Measurements from ENCODE around the gene DNAJC11.
"Not testable (repeated sequence)": the region's sequence is repeated elsewhere in the genome, so short reads cannot be mapped to it uniquely, and the experiment has no call there.

The DNAJC11 gene

GRCh38 chr1:6623269-6623965 is 78.2 kb downstream of the DNAJC11 start:
- no peak for DNase-seq (ENCODE audit: low spot score)

- DNase-seq (ENCODE audit: low spot score), result no peak
These were observed 79.0 kb downstream of the DNAJC11 start for GRCh38 chr1:6622396-6623152.

GRCh38 chr1:6621429-6622391 is 79.9 kb downstream of the DNAJC11 start:
- no peak for DNase-seq (ENCODE audit: low spot score)

DNA sequence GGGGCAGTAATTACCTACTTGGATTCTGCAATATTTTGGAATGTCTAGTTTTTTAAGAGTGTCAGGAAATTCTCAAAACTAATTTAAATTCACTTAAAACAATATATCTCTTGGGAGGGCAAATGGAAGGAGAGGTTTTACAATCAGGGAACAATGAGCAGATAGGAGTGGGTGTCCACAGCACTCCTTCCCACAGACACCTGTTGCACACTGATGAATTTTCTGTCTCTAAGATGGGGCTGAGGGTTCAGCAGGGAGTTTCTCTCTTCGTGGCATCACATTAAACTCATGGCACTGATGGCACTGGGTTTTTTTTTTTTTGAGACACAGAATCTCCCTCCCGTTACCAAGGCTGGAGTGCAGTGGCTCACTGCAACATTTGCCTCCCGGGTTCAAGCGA is 82.6 kb downstream of the DNAJC11 start:
- no peak for DNase-seq (ENCODE audit: low spot score)

DNA sequence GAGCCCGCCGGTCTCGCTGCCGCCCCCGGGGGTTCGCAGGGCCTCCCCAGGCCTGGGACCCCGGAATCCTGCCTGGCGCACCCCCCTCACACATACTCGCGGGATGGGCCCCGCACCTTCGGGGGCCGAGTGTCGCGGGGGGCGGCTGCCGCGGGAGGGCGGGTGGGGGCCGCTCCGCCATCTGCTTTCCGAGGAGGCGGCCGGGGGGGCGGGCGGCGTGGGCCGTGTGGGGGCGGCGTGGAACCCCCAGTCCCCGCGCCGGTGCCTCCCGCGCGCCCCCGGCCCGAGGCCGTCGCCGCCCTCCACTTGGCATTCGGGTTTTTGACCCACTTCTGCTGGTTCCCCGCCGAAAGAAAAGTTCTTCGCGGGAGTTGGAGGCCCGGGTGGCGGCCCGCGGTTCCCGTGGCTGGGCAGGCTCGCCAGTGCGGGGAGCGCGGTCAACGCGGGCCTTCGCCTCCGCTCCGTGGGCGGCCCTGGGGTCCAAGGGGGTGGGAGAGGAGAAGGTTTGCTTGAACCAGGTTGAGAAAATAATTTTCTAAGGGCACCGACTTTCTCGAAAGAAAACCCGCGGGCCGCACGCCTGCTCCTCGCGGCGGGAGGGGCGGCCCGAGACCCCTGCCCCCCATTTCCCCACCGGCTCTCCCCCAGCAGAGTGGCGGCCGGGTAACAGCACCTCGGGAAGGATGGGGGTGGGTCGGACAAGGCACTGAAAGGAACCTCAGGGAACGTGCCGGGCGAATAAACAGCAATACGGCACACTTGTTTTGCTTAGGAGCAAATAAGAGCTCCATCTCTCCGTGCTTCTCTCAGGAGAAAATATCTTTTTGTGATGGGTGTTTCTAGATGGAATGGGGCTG is 86.5 kb downstream of the DNAJC11 start:
- DNase-seq (ENCODE audit: low spot score), result no peak

GRCh38 chr1:6614019-6614928 is 87.3 kb downstream of the DNAJC11 start:
- peak; percentile 68 for DNase-seq (ENCODE audit: low spot score)

GRCh38 chr1:6613361-6614018 is 88.1 kb downstream of the DNAJC11 start, which contains the start of gene PHF13:
Gene PHF13 (plus strand): TSS chr1:6613731. CDS start chr1:6614067, 336 bp downstream.
- DNase-seq (ENCODE audit: low spot score), result peak; percentile 99

GRCh38 chr1:6612641-6613360 is 88.8 kb downstream of the DNAJC11 start:
- peak; percentile 77 for DNase-seq (ENCODE audit: low spot score)

GRCh38 chr1:6603915-6604558 is 97.6 kb downstream of the DNAJC11 start:
- DNase-seq (ENCODE audit: low spot score), result peak; percentile 83

DNA sequence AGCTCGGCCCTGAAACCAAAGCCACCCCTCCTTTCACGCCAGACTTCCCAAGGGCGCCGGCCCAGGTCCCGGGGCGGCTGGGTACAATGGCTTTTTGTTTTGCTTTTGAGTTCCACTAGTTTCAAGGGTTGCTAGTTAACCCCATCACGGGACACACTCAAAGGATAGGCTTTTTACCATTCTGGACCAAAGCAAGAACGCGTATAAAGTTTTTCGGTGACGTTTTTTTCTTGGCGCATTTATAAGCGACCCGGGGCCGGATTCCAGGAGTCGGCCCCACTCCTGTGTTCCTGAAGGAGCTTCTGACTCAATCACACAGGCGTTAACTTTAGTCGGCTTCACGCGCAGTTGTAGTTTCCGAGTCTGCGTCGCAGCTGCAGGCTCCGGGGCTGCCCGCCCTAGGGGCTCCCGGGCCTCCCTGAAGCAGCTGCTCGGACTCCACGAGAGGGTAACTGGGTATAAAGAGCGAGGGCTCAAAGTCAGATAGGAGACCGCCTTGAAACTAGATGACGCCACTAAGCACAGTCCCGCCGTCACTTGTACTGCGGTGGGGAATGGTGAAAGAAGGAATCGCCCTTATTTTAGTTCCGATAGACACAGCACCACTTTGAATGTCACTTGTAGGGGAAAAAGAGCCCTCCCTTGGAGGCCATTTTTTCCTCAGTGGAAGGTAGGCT is 98.2 kb downstream of the DNAJC11 start:
- DNase-seq (ENCODE audit: low spot score), result peak; percentile 37

- DNase-seq (ENCODE audit: low spot score), result peak; percentile 94
These were observed 98.9 kb downstream of the DNAJC11 start, which contains the start of gene KLHL21 for GRCh38 chr1:6602669-6603237. Gene KLHL21 (minus strand): TSS chr1:6602869. CDS start chr1:6602817, 52 bp downstream.

GRCh38 chr1:6601923-6602668 is 99.5 kb downstream of the DNAJC11 start:
- no peak for DNase-seq (ENCODE audit: low spot score)

- DNase-seq (ENCODE audit: low spot score), result peak; percentile 92
These were observed 100.3 kb downstream of the DNAJC11 start for GRCh38 chr1:6601049-6601922.

DNA sequence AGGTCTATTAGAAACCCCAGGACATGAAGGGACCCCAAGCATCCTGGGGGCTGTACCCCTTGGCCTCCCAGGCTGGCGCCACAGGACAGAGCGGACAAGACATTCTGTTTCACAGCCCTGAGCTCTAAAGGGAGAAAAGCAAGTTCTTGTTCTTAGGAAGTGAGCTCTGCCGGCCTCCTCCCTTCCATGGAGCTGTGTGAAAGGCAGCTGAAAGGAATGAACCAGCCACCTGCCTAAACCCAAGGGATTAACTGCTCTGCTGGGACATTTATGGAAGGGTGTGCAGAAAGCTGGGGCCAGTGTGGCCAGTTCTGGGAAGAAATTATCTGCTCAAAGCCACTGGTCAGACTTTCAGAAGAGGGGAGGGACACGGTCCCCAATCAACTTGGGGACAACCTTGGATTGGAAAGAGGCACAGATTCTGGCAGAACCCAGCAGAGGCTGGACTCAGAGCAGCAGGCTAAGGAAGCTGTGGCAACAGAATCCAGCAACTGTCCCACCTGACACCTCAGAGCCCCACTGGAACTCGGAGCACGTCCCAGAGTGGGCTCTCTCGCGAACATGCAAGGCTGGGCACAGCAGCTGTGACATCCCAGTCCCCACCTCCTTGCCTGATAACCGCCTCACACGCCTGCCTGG is 101.1 kb downstream of the DNAJC11 start:
- DNase-seq (ENCODE audit: low spot score), result no peak

GRCh38 chr1:6599991-6600390 is 101.6 kb downstream of the DNAJC11 start:
- not testable (repeated sequence) for DNase-seq (ENCODE audit: low spot score)
